ENCODE measurements around the gene ETS1.

The ETS1 gene

DNA sequence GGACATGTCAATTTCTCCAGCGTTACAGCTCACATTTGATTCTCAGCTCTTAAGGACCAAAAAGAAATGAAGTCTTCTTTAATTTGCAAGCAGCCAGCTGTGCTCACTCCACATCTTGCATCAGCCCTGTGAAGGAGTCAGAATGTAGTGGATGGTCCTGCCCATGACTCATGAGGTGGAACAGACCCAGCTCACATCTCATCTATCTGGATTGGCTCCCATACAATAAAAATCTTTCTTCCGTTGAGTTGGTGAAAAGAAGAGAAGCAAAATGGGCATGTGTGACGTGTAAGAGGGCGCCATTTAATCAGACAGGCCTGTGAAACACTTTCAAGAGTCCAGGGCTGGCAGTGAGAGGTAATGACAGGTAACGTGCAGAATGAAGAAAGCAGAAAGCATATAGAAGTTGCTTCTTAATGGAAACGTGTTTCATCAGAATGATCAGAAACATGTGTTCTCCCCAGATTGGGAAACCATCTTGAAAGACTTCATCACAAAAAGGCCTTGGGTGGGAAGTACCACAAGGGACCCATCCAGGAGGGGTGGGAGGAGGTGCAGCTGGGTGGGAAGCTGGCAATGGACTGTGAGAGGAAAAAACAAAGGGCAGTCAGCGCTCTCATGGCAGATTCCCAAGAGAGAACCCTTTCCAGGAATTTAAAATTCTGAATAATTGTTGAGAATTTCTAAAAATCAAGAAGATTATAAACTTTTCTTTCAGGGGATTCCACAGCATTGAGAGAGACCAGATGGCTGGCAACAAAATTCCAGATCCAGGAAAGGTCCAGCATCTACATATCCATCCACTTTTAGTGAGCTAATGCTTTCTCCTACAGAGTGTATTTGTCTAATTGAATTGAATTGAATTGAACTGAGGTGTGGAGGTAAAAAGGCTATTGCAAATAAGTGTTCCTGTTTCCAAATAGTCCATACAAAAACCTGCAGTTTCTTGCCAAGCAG lies 57.0 kb downstream of the ETS1 start:
- no peak overlapping the region for H3K4me3 ChIP-seq (ENCODE audit: control insufficient read depth, low read depth, low read length)
- peak; percentile 91 for DNase-seq (ENCODE audit: low read depth)
- TF ChIP-seq, protein P1, sequence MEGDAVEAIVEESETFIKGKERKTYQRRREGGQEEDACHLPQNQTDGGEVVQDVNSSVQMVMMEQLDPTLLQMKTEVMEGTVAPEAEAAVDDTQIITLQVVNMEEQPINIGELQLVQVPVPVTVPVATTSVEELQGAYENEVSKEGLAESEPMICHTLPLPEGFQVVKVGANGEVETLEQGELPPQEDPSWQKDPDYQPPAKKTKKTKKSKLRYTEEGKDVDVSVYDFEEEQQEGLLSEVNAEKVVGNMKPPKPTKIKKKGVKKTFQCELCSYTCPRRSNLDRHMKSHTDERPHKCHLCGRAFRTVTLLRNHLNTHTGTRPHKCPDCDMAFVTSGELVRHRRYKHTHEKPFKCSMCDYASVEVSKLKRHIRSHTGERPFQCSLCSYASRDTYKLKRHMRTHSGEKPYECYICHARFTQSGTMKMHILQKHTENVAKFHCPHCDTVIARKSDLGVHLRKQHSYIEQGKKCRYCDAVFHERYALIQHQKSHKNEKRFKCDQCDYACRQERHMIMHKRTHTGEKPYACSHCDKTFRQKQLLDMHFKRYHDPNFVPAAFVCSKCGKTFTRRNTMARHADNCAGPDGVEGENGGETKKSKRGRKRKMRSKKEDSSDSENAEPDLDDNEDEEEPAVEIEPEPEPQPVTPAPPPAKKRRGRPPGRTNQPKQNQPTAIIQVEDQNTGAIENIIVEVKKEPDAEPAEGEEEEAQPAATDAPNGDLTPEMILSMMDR (IDR thresholded peaks at IDR 0.05; ENCODE audit: control insufficient read depth, insufficient read depth, low read depth, low read length, missing control alignments), result no peak

DNA sequence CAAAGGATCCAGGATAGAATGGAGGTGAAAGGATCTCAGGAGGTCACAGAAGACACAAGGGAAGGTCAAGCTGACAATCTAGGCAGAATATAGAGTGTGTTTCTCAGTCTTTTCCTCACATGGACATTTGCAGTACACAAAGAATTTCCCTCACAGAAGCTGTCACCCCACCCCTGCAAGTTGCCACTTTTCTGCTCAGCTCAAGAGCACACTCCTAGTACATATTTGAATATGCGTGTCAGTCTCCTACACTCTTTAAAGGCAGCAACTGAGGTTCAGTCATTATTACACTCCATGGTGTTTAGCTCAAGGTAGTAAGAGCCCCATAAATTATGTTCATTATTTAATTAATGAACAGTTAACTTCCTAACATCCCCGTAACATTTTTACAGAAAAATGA lies 59.1 kb downstream of the ETS1 start:
- DNase-seq (ENCODE audit: low read depth), result no peak
- TF ChIP-seq, protein P1 (IDR thresholded peaks at IDR 0.05; ENCODE audit: control insufficient read depth, insufficient read depth, low read depth, low read length, missing control alignments), result no peak
- no peak overlapping the region for H3K4me3 ChIP-seq (ENCODE audit: control insufficient read depth, low read depth, low read length)

DNA sequence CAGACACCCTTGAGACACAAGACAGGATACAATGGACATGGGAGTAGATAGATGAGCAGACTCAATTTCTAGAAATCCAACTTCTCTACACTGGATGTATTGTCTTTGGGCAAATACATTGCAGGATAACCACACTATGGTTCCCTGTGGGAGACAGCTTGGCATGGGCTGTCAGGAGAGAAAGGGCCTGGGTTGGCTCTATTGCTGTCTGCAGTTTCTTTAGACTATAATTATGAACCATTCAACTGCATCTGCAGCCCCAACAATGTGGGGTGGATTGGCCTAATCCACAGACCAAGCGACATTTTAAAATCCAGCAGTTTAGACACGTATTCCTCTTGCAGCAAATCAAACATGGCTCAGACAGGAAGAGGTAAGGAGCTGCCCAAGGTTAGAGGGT lies 60.3 kb downstream of the ETS1 start:
- DNase-seq (ENCODE audit: low read depth), result no peak
- TF ChIP-seq, protein P1 (IDR thresholded peaks at IDR 0.05; ENCODE audit: control insufficient read depth, insufficient read depth, low read depth, low read length, missing control alignments), result no peak
- H3K4me3 ChIP-seq (ENCODE audit: control insufficient read depth, low read depth, low read length), result no peak overlapping the region

DNA sequence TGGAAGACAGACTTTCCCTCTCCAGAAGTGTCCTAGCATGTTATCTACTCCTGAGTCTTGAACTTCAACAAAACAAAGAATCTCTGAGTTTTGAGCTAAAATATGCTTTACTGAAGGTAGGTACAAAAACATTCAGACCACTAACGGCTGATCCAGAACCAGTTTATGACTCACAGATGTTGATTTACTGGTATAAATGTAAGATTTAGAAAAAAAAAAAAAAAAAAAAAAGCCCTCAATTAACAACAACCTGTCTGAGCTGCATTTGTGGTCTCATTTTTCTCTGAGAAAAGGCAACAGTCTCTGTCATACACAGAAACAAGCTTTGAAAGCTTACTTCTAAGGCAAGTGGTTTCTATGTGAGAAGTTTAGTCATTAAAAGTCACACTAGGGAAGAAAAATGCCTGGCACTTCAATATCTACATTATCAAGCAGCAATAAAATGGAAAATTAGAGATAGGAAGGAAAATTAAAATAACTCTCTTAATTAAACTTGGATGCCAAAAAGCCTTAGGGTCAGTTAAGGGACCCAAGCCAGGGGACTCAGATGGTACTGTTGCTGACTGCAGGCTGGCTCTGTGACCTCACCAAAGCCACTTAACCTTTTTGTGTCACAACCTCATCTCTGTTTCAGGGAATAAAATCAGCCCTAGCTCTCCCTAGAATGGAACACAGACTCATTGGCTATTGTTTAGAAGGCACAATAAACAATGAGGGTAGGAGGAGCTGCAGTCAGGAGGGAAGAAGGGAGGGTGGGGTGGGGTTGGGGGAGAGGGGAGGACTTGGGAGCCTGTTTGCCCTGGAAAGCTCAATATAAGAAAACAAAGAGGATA lies 61.7 kb downstream of the ETS1 start:
- DNase-seq (ENCODE audit: low read depth), result no peak
- H3K4me3 ChIP-seq (ENCODE audit: control insufficient read depth, low read depth, low read length), result no peak overlapping the region

DNA sequence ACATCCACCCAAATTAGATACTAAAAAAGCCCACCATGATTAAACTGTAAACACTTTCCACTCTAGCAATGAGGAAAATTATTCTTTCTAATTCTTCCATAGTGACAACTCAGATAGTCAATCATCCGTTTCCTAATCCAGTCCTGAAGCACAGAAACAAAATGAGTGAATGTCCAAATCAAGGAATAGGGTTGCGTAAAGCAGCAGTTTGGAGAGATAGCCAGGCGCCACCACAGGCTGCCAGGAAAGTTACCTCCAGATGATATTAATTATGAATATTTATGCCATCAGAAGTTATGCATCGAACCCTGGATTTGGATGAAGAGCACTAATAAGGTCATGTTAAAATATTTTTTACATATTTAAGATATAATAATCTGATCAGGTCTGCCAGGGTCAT lies 63.2 kb downstream of the ETS1 start:
- TF ChIP-seq, protein P1 (IDR thresholded peaks at IDR 0.05; ENCODE audit: control insufficient read depth, insufficient read depth, low read depth, low read length, missing control alignments), result no peak
- DNase-seq (ENCODE audit: low read depth), result no peak

More for the DNA sequence above, 61.7 kb downstream of the ETS1 start:
- TF ChIP-seq, protein P1 (IDR thresholded peaks at IDR 0.05; ENCODE audit: control insufficient read depth, insufficient read depth, low read depth, low read length, missing control alignments), result no peak

DNA sequence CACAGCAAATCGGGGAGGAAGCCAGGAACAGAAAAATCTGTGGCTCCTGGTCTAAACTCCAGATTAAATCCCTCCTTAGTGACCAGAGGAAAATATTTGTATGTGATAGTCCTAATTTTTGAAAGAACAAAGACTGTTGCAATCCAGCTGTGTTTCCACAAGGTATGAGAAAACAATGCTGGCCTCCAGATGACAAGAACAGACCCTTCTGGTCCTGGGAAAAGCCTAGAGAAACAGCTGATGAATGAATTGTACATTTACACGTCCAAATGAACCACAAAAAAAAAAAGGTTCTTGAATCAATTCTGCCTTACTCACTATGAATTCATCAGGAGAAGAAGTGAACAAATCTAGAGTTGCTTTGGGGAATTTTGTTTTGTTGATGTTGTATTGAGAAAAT lies 63.7 kb downstream of the ETS1 start:
- H3K4me3 ChIP-seq (ENCODE audit: control insufficient read depth, low read depth, low read length), result no peak overlapping the region
- TF ChIP-seq, protein P1 (IDR thresholded peaks at IDR 0.05; ENCODE audit: control insufficient read depth, insufficient read depth, low read depth, low read length, missing control alignments), result no peak
- no peak for DNase-seq (ENCODE audit: low read depth)

More for the DNA sequence above, 63.2 kb downstream of the ETS1 start:
- no peak overlapping the region for H3K4me3 ChIP-seq (ENCODE audit: control insufficient read depth, low read depth, low read length)
